CD14-positive monocyte (primary cell): ENCODE data around the gene ACTN4. TPM values are rescaled to one million over a fixed set of nuclear protein-coding genes. Genes with fewer than 3 reads are reported as not detected.

Experiments
- DNase-seq, 3 donors: peaks; one replicate each; pipeline ENCODE4 v3.0.0-alpha.2; 2011 to 2022
- H2AFZ ChIP-seq: 2 replicates; pipeline ENCODE4 v1.6.0; 2012; ENCODE audit warnings: mild to moderate bottlenecking, low read depth, low read length, inconsistent platforms; ENCODE audit not compliant: insufficient read depth, poor library complexity, severe bottlenecking
- H3K27ac ChIP-seq, 2 donors: 1 replicate in 1 of 2; 2 replicates in 1 of 2; pipeline ENCODE4 v1.5.1; 2012 to 2013; ENCODE audit warnings: low read length in 2 of 2, control low read depth in 1 of 2, inconsistent platforms in 1 of 2, low read depth in 1 of 2, mild to moderate bottlenecking in 1 of 2
- H3K27me3 ChIP-seq, 2 donors: one replicate each; pipeline versions ENCODE4 v1.6.0 to v1.6.1; 2011 to 2013; ENCODE audit warnings: low read length in 2 of 2; ENCODE audit not compliant: control insufficient read depth in 2 of 2, insufficient read depth in 2 of 2
- H3K36me3 ChIP-seq, 2 donors: replicated peaks in 1 of 2; 1 replicate in 1 of 2; 2 replicates in 1 of 2; pipeline versions ENCODE4 v1.5.1 to v1.6.1; 2012 to 2013; ENCODE audit warnings: low read length in 2 of 2, control low read depth in 1 of 2, inconsistent platforms in 1 of 2, mild to moderate bottlenecking in 1 of 2; ENCODE audit not compliant: insufficient read depth in 2 of 2, control insufficient read depth in 1 of 2
- H3K4me1 ChIP-seq, 2 donors: 1 replicate in 1 of 2; 2 replicates in 1 of 2; pipeline versions ENCODE4 v1.5.1 to v1.6.1; 2012 to 2013; ENCODE audit warnings: low read length in 2 of 2, control low read depth in 1 of 2, inconsistent platforms in 1 of 2, mild to moderate bottlenecking in 1 of 2, moderate library complexity in 1 of 2; ENCODE audit not compliant: insufficient read depth in 2 of 2, control insufficient read depth in 1 of 2
- H3K4me2 ChIP-seq: replicated peaks from 2 replicates; pipeline ENCODE3; 2012; ENCODE audit warnings: low read length, moderate library complexity, mild to moderate bottlenecking; ENCODE audit not compliant: poor library complexity, severe bottlenecking; ENCODE audit errors: extremely low read depth
- H3K4me3 ChIP-seq, 3 experiments: fragments of 200-600 bp in 1 of 3; sonication (generic) in 1 of 3; replicated peaks in 1 of 3; 1 replicate in 2 of 3; 2 replicates in 1 of 3; pipeline ENCODE4 v1.5.1; 2011 to 2013; ENCODE audit warnings: low read length in 3 of 3, mild to moderate bottlenecking in 3 of 3, control low read depth in 2 of 3, low read depth in 2 of 3, inconsistent platforms in 1 of 3, moderate library complexity in 1 of 3
- H3K79me2 ChIP-seq: 2 replicates; pipeline ENCODE4 v1.6.0; 2012; ENCODE audit warnings: mild to moderate bottlenecking, control low read depth, inconsistent platforms, low read length, moderate library complexity; ENCODE audit not compliant: insufficient read depth
- H3K9ac ChIP-seq: 2 replicates; pipeline ENCODE4 v1.6.0; 2017; ENCODE audit warnings: low read length, mild to moderate bottlenecking; ENCODE audit not compliant: insufficient read depth, poor library complexity, severe bottlenecking
- H3K9me3 ChIP-seq, 2 donors: replicated peaks in 1 of 2; 1 replicate in 1 of 2; 2 replicates in 1 of 2; pipeline versions ENCODE4 v1.5.1 to v1.6.1; 2012 to 2013; ENCODE audit warnings: low read length in 2 of 2, control low read depth in 1 of 2; ENCODE audit not compliant: control insufficient read depth in 1 of 2, insufficient read depth in 1 of 2
- H4K20me1 ChIP-seq: 2 replicates; pipeline ENCODE4 v1.6.0; 2012; ENCODE audit warnings: mild to moderate bottlenecking, low read length, control low read depth, moderate library complexity; ENCODE audit not compliant: insufficient read depth
- H3K27ac Mint-ChIP-seq, 7 donors: one replicate each; pipeline ENCODE4 v1.8.0; 2020; ENCODE audit warnings: mild to moderate bottlenecking in 7 of 7, mixed read lengths in 7 of 7, moderate library complexity in 6 of 7, inconsistent platforms in 2 of 7
- H3K27me3 Mint-ChIP-seq, 3 donors: one replicate each; pipeline ENCODE4 v1.8.0; 2021 to 2022; ENCODE audit warnings: low read depth in 3 of 3, mild to moderate bottlenecking in 3 of 3, mixed read lengths in 3 of 3, moderate library complexity in 3 of 3, inconsistent platforms in 1 of 3
- H3K36me3 Mint-ChIP-seq, 2 donors: one replicate each; pipeline ENCODE4 v1.8.0; 2020; ENCODE audit warnings: mixed read lengths in 2 of 2, inconsistent platforms in 1 of 2, mild to moderate bottlenecking in 1 of 2
- H3K4me1 Mint-ChIP-seq: one replicate; pipeline ENCODE4 v1.8.0; 2020; ENCODE audit warnings: mild to moderate bottlenecking, mixed read lengths
- H3K4me3 Mint-ChIP-seq, 2 donors: one replicate each; pipeline ENCODE4 v1.8.0; 2020; ENCODE audit warnings: mild to moderate bottlenecking in 2 of 2, mixed read lengths in 2 of 2, moderate library complexity in 1 of 2
- H3K9me3 Mint-ChIP-seq, 7 donors: one replicate each; pipeline ENCODE4 v1.8.0; 2020 to 2022; ENCODE audit warnings: mixed read lengths in 7 of 7, mild to moderate bottlenecking in 6 of 7, moderate library complexity in 6 of 7, inconsistent platforms in 2 of 7
- WGBS: methylation state at CpG from one replicate; pipeline ENCODE4 v1.1.5; 2013; ENCODE audit warnings: missing lambda C conversion rate; ENCODE audit not compliant: insufficient coverage; 5-methylcytosine and 5-hydroxymethylcytosine counted together
- intact Hi-C, 2 donors: fragments of 100-400 bp; cut with micrococcal nuclease; formaldehyde crosslinking; loops; one replicate each; pipeline versions ENCODE4 v1.15.0 to v1.15.1; 2023
- polyA plus RNA-seq, 3 donors: library from polyadenylated mRNA; depleted of rRNA in 1 of 3; unstranded in 2 of 3; stranded (reverse) in 1 of 3; fragments of 300-500 nt in 2 of 3; fragments of >200 nt in 1 of 3; fragmentation: Illumina TruSeq in 2 of 3; gene quantifications; 1 replicate in 2 of 3; 2 replicates in 1 of 3; pipeline ENCODE4 v1.2.3, GENCODE V29; 2012 to 2021
- TF ChIP-seq, protein P1 (sequence below): fragments of 200-600 bp; IDR thresholded peaks from one replicate; pipeline ENCODE4 v1.8.0; 2022; ENCODE audit warnings: antibody characterized with exemption, mild to moderate bottlenecking

The ACTN4 gene
- polyA plus RNA-seq, 3 donors, result 8.4 to 177 (median 16.0) TPM

DNA sequence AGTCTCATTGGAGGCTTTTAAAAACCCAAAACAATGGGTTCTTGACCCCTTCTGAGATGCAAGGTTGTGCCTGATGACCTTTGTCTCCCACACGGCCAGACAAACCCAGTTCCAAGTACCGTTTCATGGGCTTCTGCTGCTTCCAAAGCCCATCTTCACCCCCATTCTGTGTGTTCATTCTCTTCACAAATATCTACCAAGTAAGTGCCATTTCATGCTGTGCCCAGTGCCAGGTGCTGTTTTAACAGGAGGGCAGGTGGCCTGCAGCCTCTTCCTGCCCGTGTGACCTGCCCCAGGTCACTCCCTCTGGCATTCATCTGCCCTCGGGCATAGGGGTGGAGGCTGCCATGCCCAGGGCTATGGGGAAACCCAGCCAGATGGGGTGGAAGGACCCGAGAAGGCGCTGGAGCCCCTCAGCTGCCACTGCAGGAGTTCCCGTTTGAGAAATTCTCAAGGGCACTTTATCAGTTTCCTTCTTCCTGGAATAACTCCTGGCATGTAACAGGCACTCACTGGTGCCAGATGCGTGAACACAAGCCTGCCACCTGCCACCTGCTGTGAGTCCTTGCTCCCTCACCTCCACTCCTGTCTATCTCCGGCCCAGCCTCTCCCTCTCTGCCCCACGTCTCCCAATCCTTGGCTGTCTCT, 84.3 kb downstream of the ACTN4 start:
- H3K27me3 ChIP-seq, result peaks cover 0 to 5% of the 10 kb centered on the region in 2 donors
- no peaks in the 10 kb centered on the region for H3K79me2 ChIP-seq
- H3K4me2 ChIP-seq, result no peak overlapping the region
- H3K9me3 ChIP-seq, result no peaks in the 10 kb centered on the region
- no peak overlapping the region for H3K27ac ChIP-seq
- no peak overlapping the region for H3K9ac ChIP-seq
- H2AFZ ChIP-seq, result no peak overlapping the region
- peaks cover 0 to 3% (median 0%) of the 10 kb centered on the region in 7 donors for H3K9me3 Mint-ChIP-seq
- H3K4me1 Mint-ChIP-seq, result peaks cover 33% of the 10 kb centered on the region
- H3K4me3 Mint-ChIP-seq, result no peak overlapping the region
- TF ChIP-seq, protein P1, sequence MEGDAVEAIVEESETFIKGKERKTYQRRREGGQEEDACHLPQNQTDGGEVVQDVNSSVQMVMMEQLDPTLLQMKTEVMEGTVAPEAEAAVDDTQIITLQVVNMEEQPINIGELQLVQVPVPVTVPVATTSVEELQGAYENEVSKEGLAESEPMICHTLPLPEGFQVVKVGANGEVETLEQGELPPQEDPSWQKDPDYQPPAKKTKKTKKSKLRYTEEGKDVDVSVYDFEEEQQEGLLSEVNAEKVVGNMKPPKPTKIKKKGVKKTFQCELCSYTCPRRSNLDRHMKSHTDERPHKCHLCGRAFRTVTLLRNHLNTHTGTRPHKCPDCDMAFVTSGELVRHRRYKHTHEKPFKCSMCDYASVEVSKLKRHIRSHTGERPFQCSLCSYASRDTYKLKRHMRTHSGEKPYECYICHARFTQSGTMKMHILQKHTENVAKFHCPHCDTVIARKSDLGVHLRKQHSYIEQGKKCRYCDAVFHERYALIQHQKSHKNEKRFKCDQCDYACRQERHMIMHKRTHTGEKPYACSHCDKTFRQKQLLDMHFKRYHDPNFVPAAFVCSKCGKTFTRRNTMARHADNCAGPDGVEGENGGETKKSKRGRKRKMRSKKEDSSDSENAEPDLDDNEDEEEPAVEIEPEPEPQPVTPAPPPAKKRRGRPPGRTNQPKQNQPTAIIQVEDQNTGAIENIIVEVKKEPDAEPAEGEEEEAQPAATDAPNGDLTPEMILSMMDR, result no peak
- peak overlapping the region in 3 of 7 donors; percentile 35 to 81 (median 80) for H3K27ac Mint-ChIP-seq
- WGBS, result 69% methylated on average over 10 of the region's 10 CpGs
- intact Hi-C loops, result loop anchor here in 1 of 2 donors (10.0 kb wide), 1 partner anchor 193 kb away; no protein-coding TSS in a partner anchor
- H3K4me1 ChIP-seq, result peaks cover 28 to 36% of the 10 kb centered on the region in 2 donors
- no peak for DNase-seq
- no peaks in the 10 kb centered on the region for H4K20me1 ChIP-seq
- H3K36me3 ChIP-seq, result peaks cover 31 to 42% of the 10 kb centered on the region in 2 donors
- peaks cover 5 to 15% (median 12%) of the 10 kb centered on the region in 3 donors for H3K27me3 Mint-ChIP-seq
- no peak overlapping the region for H3K4me3 ChIP-seq
- H3K36me3 Mint-ChIP-seq, result peaks cover 33 to 54% of the 10 kb centered on the region in 2 donors

DNA sequence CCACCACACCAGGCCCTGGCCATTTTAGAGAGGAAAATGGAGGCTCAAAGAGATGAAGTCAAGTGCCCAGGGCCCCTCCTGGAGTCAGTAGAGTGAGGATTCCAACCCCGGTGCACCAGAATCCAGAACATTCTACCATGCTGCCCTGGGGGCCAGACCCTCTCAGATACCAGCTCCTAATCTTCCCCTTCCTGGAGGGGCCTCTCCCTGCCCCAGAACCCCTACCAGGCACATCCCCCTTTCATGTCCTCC, 85.7 kb downstream of the ACTN4 start:
- TF ChIP-seq, protein P1, result no peak
- Histone ChIP-seq H4K20me1 (no peaks in the 10 kb centered on the region), H3K4me3 (no peak overlapping the region), H3K27ac (no peak overlapping the region), H2AFZ (no peak overlapping the region), H3K9me3 (no peaks in the 10 kb centered on the region), H3K9ac (no peak overlapping the region), H3K4me1 (peaks cover 36 to 44% of the 10 kb centered on the region in 2 donors), H3K4me2 (no peak overlapping the region), H3K79me2 (no peaks in the 10 kb centered on the region), H3K27me3 (peaks cover 0 to 13% of the 10 kb centered on the region in 2 donors), H3K36me3 (peaks cover 17 to 28% of the 10 kb centered on the region in 2 donors)
- Mint-ChIP-seq H3K9me3 (peaks cover 0 to 5% (median 1%) of the 10 kb centered on the region in 7 donors), H3K36me3 (peaks cover 23 to 40% of the 10 kb centered on the region in 2 donors), H3K4me3 (no peak overlapping the region), H3K4me1 (peaks cover 41% of the 10 kb centered on the region), H3K27ac (peak overlapping the region in 1 of 7 donors; percentile 76), H3K27me3 (peaks cover 10 to 26% (median 19%) of the 10 kb centered on the region in 3 donors)
- 83% methylated on average over 1 of the region's 1 CpG for WGBS
- DNase-seq, result no peak
- intact Hi-C loops, result loop anchor here in 1 of 2 donors (10.0 kb wide), 1 partner anchor 192 kb away; no protein-coding TSS in a partner anchor
